HG03108 (cell line): ENCODE measurements around the gene LYRM7.
"Not testable (repeated sequence)": the region's sequence is repeated elsewhere in the genome, so short reads cannot be mapped to it uniquely, and the experiment has no call there.

Source experiments
- ATAC-seq: cut with Tn5 transposase; IDR thresholded peaks from one replicate; pipeline ENCODE4 v1.9.1; 2021; ENCODE audit warnings: moderate library complexity; ENCODE audit not compliant: unreplicated experiment

LYRM7 gene

DNA sequence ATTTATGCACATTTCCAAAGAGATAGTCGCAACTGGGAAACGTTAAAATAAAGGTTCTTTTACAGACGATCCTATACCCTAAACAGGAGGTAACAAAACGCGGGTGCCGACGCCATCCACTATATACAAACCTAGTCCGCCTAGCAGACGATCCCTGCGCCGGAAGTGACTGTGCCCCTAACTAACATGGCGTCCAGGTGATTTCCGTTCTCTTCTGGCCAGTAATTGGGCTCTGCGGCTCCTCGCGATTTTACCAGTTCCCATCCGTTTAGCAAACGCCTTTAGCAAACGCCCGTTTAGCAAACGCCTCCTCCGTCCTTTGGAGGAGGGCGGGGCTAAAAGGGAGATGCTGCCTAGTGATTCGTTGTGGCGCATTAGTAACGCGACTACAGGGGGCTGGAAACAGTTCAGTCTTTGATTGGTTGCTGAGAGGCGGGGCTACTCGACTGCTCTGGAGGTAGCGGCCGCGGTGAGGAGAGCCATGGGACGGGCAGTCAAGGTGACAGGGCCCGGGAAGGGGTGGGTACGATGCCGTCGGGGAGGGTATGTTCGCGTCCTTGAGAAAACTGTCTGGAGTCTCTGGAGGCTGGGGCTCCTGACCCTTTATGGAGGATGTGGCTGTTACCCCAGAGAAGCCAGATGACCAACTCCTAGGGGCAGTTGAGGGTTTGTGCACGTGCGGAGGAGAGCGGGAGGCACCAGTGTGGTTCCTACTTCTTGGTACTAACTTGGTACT is at the start of gene LYRM7:
Gene LYRM7 (plus strand): TSS at position 405 of the 736 bp plus-strand sequence. CDS start 77 bp downstream, at position 482.
- peak; percentile 98 for ATAC-seq

DNA sequence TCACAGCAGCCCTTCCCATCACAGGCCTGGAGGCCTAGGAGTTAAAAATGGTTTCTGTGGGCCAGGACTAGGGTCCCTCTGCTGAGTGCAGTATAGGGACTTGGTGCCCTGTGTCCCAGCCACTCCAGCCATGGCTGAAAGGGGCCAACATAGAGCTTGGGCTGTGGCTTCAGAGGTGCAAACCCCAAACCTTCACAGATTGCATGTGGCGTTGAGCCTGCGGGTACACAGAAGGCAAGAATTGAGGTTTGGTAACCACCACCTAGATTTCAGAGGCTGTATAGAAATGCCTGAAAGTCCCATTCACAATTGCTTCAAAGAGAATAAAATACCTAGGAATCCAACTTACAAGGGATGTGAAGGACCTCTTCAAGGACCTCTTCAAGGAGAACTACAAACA is 43.5 kb upstream of the LYRM7 start:
- ATAC-seq, result not testable (repeated sequence)

DNA sequence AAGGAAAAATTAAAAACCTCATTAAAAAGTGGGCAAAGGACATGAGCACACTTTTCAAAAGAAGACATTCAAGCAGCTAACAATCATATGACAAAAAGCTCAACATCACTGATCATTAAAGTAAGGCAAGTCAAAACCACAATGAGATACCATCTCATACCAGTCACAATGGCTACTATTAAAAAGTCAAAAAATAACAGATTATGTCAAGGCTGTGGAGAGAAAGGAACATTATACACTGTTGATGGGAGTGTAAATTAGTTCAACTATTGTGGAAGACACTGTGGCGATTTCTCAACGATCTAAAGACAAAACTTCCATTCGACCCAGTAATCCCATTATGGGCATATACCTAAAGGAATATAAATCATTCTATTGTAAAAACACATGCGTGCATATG is 41.4 kb upstream of the LYRM7 start:
- no peak for ATAC-seq

DNA sequence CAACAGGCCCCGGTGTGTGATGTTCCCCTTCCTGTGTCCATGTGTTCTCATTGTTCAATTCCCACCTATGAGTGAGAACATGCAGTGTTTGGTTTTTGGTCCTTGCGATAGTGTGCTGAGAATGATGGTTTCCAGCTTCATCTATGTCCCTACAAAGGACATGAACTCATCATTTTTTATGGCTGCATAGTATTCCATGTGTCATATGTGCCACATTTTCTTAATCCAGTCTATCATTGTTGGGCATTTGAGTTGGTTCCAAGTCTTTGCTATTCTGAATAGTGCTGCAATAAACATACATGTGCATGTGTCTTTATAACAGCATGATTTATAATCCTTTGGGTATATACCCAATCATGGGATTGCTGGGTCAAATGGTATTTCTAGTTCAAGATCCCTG is 37.7 kb upstream of the LYRM7 start:
- ATAC-seq, result not testable (repeated sequence)

DNA sequence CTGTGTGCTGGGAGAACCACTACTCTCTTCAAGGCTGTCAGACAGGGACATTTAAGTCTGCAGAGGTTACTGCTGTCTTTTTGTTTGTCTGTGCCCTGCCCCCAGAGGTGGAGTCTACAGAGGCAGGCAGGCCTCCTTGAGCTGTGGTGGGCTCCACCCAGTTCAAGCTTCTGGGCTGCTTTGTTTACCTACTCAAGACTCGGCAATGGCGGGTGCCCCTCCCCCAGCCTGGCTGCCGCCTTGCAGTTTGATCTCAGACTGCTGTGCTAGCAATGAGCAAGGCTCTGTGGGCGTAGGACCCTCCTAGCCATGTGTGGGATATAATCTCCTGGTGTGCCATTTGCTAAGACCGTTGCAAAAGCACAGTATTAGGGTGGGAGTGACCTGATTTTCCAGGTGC is 32.3 kb upstream of the LYRM7 start:
- not testable (repeated sequence) for ATAC-seq

DNA sequence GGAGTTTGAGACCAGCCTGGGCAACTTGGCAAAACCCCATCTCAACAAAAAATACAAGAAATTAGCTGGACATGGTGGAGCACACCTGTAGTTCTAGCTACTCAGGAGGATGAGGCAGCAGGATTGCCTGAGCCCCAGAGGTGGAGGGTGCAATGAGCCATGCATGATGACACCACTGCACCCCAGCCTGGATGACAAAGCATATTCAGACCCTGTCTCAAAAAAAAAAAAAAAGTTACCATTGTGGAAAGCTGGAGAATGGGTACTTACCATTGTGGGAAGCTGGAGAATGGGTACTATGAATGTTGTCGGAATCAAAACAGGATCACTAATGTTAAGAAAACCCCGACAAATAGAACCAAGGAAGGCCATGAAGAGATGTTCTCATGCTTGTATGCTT is 31.4 kb upstream of the LYRM7 start:
- no peak for ATAC-seq

DNA sequence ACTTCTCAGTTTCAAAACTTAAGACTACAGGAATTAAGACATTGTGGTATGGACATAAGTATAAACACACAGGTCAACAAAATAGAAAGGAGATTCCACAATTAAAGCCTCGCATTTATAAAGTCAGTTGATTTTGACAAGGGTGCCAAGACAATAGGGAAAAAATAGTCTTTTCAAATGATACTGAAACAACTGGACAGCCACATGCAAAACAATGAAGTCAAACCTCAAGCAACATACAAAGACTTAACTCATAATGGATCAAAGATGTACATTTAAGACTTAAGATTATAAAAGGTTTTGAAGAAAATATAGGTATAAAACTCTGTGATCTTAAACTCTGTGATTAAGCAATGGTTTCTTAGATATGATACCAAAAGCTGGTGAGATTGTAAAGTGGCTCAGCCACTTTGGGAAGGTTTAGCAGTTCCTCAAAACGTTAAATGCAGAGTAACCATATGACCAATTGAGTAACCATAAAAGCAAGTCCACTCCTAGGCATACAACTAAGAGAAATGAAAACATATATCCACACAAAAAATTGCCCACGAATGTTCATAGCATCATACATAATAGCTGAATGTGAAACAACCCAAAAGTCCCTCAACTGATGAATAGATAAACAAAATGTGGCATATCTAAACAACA is 27.6 kb upstream of the LYRM7 start:
- ATAC-seq, result no peak

DNA sequence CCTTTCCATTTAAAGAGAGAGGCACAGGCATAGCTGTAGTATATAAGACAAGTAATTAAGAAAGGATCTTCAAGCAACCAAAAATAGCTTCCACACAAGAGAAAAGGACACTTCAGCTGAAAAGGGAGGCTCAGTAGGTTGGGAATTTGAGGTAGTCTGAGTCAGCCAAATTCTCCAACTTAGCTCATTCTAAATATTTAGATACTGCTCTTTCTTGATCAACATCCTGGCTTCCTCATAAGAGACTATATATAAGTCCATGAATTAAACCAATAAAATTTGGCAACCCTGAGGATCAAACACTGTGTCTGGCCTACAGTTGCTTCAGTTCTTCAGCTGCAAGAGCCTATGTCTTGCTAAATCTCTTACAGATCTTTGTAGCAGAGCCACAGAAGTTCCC is 23.5 kb upstream of the LYRM7 start:
- ATAC-seq, result no peak

DNA sequence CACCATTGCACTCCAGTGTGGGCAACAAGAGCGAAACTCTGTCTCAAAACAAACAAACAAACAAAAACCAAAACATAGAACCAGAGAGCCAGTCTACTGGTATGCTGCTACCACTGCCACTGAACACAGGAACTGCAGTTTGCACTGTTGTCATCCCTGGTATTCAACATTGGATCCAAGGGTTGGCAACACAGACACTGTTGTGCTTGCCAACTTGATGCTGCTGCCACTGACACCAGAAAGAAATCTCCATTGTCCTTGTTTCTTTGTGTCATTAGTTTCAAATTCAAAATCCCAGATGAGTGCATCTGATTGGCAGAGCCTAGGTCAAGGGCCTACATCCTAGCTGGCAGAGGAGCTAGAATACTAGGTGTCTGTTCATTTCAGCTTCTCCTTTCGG is 21.9 kb upstream of the LYRM7 start:
- no peak for ATAC-seq

DNA sequence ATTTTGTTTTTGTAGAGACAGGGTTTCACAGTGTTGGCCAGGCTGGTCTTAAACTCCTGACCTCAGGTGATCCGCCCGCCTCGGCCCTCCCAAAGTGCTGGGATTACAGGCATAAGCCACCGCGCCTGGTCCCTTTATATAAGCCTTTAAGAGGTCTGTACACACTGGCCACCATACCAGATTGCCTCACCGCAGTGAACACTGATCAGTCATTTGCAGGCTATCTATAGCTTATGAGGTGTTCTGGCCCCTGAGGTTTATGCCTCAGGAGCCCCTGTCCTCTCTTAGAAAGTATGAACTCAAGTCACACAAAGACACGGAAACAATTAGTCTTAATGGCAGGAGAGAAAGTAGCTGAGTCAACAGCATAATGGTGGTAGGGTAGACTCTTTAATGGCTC is 20.3 kb upstream of the LYRM7 start:
- ATAC-seq, result no peak

DNA sequence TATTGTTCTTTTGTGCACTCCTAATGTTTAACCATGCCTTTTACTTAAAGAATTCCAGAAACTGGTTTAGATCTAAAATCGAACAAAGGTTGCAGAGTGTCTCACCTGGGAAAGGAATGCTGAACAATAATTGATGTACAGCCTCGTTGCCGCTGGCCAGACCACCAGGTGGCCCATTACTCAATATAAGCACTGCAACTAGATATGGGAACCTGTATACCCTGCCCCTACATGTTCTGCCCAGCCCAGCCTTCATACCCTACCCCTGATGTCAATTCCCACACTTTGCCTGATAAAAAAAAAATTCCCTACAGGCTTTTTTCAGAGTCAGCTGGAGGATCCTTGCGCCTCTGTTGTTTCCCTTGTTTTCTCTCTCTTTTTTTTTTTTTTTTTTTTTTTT is 19.5 kb upstream of the LYRM7 start:
- no peak for ATAC-seq

DNA sequence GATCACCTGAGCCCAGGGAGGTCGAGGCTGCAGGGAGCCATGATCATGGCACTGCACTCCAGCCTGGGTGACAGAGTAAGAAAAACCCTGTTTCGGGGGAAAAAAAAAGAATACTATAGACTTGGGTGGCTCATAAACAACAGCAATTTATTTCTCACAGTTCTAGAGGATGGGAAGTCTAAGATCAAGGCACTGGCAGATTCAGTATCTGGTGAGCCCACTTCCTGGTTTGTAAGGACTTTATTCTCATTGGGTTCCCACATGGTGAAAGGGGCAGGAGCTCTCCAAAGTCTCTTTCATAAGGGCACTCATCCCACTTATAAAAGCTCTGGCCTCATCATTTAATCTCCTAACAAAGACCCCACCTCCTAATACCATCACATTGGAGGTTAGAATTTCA is 14.4 kb upstream of the LYRM7 start:
- no peak for ATAC-seq

DNA sequence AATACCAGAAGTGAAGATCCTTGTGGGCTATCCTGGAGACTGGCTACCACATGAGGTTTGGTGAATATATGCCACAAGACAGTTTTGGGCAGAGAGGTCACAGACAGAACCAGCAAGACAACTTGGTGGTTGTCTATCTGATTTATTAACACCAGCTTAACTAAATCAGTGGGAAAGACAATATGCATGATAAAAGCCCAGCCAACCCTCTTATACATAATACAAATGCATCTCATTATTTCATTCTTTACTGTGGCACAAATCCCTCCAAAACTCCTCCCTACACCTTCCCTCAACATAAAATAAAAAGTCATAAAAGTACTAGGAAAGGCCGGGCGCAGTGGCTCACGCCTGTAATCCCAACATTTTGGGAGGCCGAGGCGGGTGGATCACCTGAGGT is 13.8 kb upstream of the LYRM7 start:
- ATAC-seq, result no peak

DNA sequence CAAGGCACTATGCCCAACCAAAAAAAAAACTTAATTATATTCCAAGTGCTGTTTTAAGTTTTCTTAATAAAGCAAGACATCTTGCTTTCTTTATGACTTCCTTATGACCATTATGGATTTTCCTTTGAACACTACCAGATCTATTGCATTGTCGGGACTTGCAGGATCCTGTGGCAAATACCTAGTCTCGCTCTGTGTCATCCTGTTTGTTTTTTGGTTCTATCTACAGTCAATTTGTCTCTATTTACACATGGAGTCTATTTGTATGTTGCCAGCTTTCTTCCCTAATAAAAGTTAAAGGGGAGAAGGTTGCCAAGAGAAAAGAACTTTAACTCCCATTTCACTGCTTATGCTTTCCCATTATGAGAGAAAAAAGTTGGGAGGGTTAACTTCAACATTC is 10.6 kb upstream of the LYRM7 start:
- ATAC-seq, result no peak

DNA sequence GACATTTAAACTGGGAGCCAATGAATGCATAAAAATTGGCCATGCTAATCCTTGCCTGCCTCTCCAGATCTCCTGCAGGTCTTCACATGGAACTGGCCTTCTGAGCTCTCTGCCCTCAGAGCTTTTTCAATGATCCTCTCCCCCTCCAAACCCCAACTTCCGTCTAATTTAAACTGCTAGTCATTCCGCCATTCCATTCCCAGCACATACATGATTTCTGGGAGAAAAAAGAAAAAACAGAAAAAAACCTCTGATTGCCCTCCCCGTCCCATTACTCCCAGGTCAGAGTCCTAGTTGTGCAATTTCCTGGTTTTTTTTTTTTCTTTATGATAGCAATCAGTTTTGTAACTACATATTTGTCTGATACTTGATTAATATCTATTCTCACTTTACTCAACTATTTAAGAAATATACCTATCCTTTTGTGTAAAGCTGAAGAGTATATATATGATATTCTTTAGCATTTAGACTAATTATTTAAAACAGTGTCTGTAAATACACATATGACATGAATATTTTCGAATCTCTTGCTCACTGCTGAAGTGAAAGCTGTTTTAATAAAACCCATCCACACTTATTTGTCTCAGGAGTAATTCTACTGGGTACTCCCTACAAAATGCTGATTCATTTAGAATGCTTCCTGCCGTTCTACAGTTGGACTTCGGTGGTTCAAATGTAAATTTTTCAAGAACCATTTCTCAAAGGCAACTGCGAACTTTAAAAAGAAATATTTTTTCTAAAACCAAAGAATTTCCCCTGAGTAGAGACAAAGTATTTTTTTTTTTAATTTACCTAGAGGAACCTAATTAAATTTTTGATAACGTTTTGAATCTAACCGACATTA is 7.2 kb upstream of the LYRM7 start:
- no peak for ATAC-seq

DNA sequence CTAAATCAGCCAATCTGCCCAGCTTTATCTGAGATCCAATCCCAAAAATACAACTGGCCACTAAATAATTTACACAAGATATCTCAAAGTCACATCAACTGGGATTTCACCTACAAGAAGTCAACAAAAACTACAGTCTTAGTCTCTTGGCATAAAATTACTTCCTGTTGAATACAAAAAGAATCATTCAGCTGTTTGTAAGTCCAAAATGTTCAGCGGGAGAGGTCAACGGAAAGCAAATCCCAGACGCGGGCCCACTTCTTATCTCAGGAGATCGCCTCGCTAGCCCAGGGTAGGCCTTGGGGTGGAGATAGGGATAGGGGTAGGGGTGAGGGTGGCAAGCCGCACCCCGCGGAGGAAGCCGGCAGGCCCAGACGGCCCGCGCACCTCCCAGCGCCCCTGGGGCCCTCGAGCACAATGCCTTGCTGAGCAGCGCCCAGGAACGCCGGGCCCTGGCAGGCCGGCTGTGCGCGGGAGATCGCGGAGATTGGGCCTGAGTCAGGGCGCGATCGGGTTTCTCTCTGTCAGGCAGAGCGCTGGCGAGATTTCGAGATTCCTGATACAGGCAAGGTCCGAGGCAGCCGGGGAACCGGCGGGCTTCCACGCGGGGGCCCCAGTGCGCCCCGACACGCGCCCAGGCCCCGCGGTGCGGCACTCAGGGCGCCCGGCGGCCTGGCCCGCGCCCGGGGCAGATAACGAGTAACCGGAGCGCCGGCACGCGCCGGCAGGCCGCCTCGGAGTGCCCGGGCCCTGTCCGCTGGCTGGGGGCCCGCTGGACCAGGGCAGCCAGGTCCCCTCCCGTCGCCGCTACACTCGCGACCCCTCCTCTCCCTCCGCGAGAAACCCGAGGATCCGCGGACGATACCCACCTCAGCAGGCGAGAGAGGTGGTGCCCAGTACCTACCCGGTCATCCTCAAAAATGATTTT is 6.3 kb upstream of the LYRM7 start:
- peak; percentile 62 for ATAC-seq

DNA sequence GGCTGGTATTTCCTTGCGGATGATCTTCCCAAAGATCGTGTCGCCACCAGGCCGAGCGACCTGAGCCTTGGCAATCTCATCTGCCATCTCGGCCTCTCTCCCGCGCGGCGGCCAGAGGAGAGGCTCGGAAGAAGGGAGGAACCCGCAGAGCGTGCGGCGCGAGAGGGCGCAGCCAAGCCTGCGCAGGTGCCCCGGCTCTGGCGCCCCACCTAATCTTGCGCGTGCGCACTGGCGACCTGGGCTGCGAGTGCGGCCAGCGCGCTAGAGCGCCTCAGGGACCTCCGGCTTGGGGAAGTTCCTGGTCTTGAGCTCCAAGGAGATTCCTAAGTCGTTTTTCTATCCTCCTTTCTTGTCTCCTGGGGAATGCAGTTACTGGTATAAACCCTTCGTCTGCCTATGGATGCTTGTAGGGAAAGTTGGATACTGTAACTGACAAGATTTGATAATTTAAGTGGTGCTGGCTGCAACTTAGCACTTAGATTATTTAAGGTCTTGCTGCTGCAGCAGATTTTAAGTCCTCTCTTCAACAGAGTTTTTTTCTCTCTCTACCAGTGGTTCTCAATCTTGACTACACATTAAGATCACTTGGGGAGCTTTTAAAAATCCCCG is 5.5 kb upstream of the LYRM7 start, which contains the start of gene HINT1:
Gene HINT1 (minus strand): TSS at position 138 of the 609 bp plus-strand sequence. CDS start 51 bp downstream, at position 87.
- peak; percentile 84 for ATAC-seq

DNA sequence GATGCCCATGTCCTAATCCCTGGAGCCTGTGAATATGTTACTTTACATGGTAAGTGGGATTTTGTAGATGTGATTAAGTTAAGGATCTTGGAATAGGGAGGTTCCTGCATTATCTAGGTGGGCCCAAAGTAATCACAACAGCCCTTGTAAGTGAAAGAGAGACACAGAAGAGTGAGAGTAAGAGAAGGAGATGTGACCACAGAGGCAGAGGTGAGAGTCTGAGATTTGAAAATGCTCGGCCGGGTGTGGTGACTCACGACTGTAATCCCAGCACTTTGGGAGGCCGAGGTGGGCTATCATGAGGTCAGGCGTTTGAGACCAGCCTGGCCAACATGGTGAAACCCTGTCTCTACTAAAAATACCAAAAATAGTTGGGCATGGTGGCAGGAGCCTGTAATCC is 3.1 kb upstream of the LYRM7 start:
- ATAC-seq, result no peak

DNA sequence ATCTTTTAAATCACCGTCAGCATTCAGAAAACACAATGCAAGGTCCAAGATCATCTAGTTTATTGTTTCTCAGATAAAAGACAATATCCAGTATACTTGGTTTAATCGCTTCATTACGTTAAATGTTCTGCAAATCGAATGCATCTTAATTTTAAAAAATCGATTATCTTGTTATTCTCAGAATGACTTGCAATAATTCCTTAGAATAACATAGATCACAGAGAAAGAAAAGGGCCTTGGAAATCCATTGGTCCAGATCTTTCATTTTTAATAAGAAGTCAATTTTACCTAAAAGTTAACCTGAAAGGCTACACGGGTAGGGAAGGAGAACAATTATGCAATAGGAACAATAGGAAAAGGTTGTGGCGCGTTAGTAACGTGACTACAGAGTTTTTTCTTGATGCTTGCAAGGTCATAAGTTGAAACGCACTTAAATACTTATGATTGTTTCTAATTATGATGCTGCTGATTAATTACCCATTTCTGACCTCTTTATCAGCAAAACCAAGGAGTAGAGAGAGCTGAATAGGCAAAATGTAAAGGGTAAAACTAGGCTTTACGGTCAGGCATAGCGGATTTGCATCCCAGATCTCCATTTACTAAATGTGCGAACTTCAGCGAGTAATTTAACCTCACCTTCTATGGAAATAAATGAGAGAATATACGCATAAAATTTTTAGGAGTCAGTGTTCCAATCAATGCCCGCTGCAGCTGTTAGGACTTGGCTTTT is 769 bp upstream of the LYRM7 start:
- ATAC-seq, result no peak
